Aorta (tissue), 5 donors: ENCODE measurements around the gene NUDT1. TPM values are rescaled to one million over a fixed set of nuclear protein-coding genes. Genes with fewer than 3 reads are reported as not detected.

ENCODE experiments used
- ATAC-seq: fragments of 200-7000 bp; cut with Tn5 transposase; one replicate; pipeline ENCODE4 v1.9.1; 2022; ENCODE audit warnings: moderate library complexity; ENCODE audit not compliant: low FRiP score
- DNase-seq, 2 donors: peaks; one replicate each; pipeline ENCODE4 v3.0.0-alpha.2; 2020
- H3K27ac ChIP-seq, 2 donors: one replicate each; pipeline ENCODE4 v1.5.1; 2013; ENCODE audit warnings: low read length in 2 of 2, mild to moderate bottlenecking in 2 of 2, moderate library complexity in 2 of 2, control low read depth in 1 of 2, inconsistent platforms in 1 of 2, low read depth in 1 of 2
- H3K27me3 ChIP-seq, 2 donors: one replicate each; pipeline ENCODE4 v1.6.1; 2013; ENCODE audit warnings: control low read depth in 1 of 2, low read length in 1 of 2, mild to moderate bottlenecking in 1 of 2, moderate library complexity in 1 of 2; ENCODE audit not compliant: insufficient read depth in 2 of 2, control insufficient read depth in 1 of 2
- H3K36me3 ChIP-seq, 2 donors: one replicate each; pipeline ENCODE4 v1.6.1; 2013; ENCODE audit warnings: control low read depth in 1 of 2, low read length in 1 of 2, mild to moderate bottlenecking in 1 of 2; ENCODE audit not compliant: insufficient read depth in 2 of 2, control insufficient read depth in 1 of 2
- H3K4me1 ChIP-seq, 2 donors: one replicate each; pipeline ENCODE4 v1.6.1; 2013; ENCODE audit warnings: low read length in 2 of 2, control low read depth in 1 of 2, mild to moderate bottlenecking in 1 of 2, moderate library complexity in 1 of 2; ENCODE audit not compliant: insufficient read depth in 2 of 2, control insufficient read depth in 1 of 2
- H3K4me3 ChIP-seq, 2 donors: one replicate each; pipeline ENCODE4 v1.5.1; 2013; ENCODE audit warnings: low read length in 2 of 2, control low read depth in 1 of 2, mild to moderate bottlenecking in 1 of 2
- H3K9me3 ChIP-seq: one replicate; pipeline ENCODE4 v1.6.1; 2013; ENCODE audit warnings: mild to moderate bottlenecking, low read length; ENCODE audit not compliant: control insufficient read depth
- WGBS, 2 donors: extraction: QIAGEN DNeasy Blood & Tissue Kit; methylation state at CpG; one replicate each; pipeline ENCODE4 v1.1.7; 2013; 5-methylcytosine and 5-hydroxymethylcytosine counted together
- intact Hi-C, 2 donors: fragments of 100-400 bp; cut with DNase I; formaldehyde crosslinking; loops; one replicate each; pipeline versions ENCODE4 v1.14.2 to v1.15.0; 2022
- polyA plus RNA-seq, 2 donors: library from polyadenylated mRNA; stranded (reverse); fragments of 200-250 nt; gene quantifications; one replicate each; pipeline ENCODE4 v1.2.3, GENCODE V29; 2013
- total RNA-seq, 2 donors: library from RNA; stranded (reverse); fragmentation: NEBNext Ultra II Directional; extraction: Animal tissue kit (Norgen Biotek cat#: 25700); gene quantifications; one replicate each; pipeline ENCODE4 v1.2.1, GENCODE V29; 2021
- donor health status: healthy with polysubstance abuse.
- donor health status: Bipolar disorder and iron deficiency.
- donor health status: DM: no; HTN: no; CAD: no.
- donor health status: DM: no; HTN: no; CAD: no.
- donor health status: DM: yes; HTN: yes; CAD: no.

Gene NUDT1
- total and polyA plus RNA-seq, 4 donors = 11.1 to 30.8 (median 16.5) TPM

GRCh38 chr7:2244404-2244995, 2.5 kb downstream of the NUDT1 start:
- no peaks in the 10 kb centered on the region for H3K27me3 ChIP-seq
- H3K4me1 ChIP-seq = peaks cover 0 to 4% of the 10 kb centered on the region in 2 donors
- no peak overlapping the region for H3K4me3 ChIP-seq
- intact Hi-C loops = loop anchor here (10.0 kb wide), 2 partner anchors 100 to 670 kb away; partner anchors contain the start of gene PSMG3 (in 1 of the 2)
- H3K36me3 ChIP-seq = no peaks in the 10 kb centered on the region
- no peak for DNase-seq
- H3K9me3 ChIP-seq = no peaks in the 10 kb centered on the region
- 87 to 88% methylated on average over 25 of the region's 25 CpGs for WGBS, 2 donors
- no peak for ATAC-seq
- no peak overlapping the region for H3K27ac ChIP-seq

GRCh38 chr7:2245883-2246675, 4.1 kb downstream of the NUDT1 start:
- peak in 1 of 2 donors; percentile 73 for DNase-seq
- Histone ChIP-seq H3K9me3 (no peaks in the 10 kb centered on the region), H3K4me3 (no peak overlapping the region), H3K27ac (no peak overlapping the region), H3K27me3 (no peaks in the 10 kb centered on the region), H3K36me3 (no peaks in the 10 kb centered on the region), H3K4me1 (peaks cover 0 to 2% of the 10 kb centered on the region in 2 donors)
- WGBS, 2 donors = 81 to 87% methylated on average over 22 of the region's 22 CpGs
- intact Hi-C loops = loop anchor here (5.0 to 10.0 kb wide), 3 partner anchors 99 to 671 kb away; partner anchors contain the start of gene PSMG3 (in 1 of the 2)
- no peak for ATAC-seq

GRCh38 chr7:2247141-2247995, 5.3 kb downstream of the NUDT1 start:
- Histone ChIP-seq H3K27ac (no peak overlapping the region), H3K4me1 (no peaks in the 10 kb centered on the region), H3K36me3 (no peaks in the 10 kb centered on the region), H3K4me3 (no peak overlapping the region), H3K27me3 (no peaks in the 10 kb centered on the region), H3K9me3 (no peaks in the 10 kb centered on the region)
- intact Hi-C loops = loop anchor here (5.0 to 10.0 kb wide), 3 partner anchors 97 to 673 kb away; partner anchors contain the start of gene PSMG3 (in 1 of the 2)
- WGBS, 2 donors = 71 to 72% methylated on average over 36 of the region's 36 CpGs
- ATAC-seq = no peak
- DNase-seq = no peak

- intact Hi-C loops = loop anchor here (5.0 to 10.0 kb wide), 3 partner anchors 96 to 674 kb away; partner anchors contain the start of gene PSMG3 (in 1 of the 2)
Measured at GRCh38 chr7:2248984-2249694, 7.1 kb downstream of the NUDT1 start.

GRCh38 chr7:2249744-2250323, 7.8 kb downstream of the NUDT1 start:
- H3K36me3 ChIP-seq = no peaks in the 10 kb centered on the region
- no peak overlapping the region for H3K27ac ChIP-seq
- H3K4me3 ChIP-seq = no peak overlapping the region
- WGBS, 2 donors = 81 to 82% methylated on average over 26 to 27 of the region's 27 CpGs
- peak; percentile 6 for ATAC-seq
- no peaks in the 10 kb centered on the region for H3K4me1 ChIP-seq
- no peaks in the 10 kb centered on the region for H3K9me3 ChIP-seq
- no peaks in the 10 kb centered on the region for H3K27me3 ChIP-seq
- intact Hi-C loops = loop anchor here (5.0 to 10.0 kb wide), 3 partner anchors 95 to 675 kb away; partner anchors contain the start of gene PSMG3 (in 1 of the 2)
- no peak for DNase-seq

More at GRCh38 chr7:2248984-2249694, 7.1 kb downstream of the NUDT1 start:
- DNase-seq (peak; percentile 88 to 91), ATAC-seq (peak; percentile 79)
- Histone ChIP-seq H3K9me3 (no peaks in the 10 kb centered on the region), H3K4me1 (no peaks in the 10 kb centered on the region), H3K27ac (no peak overlapping the region), H3K36me3 (no peaks in the 10 kb centered on the region), H3K27me3 (no peaks in the 10 kb centered on the region), H3K4me3 (no peak overlapping the region)
- WGBS, 2 donors = 52% methylated on average over 24 of the region's 24 CpGs

- no peaks in the 10 kb centered on the region for H3K9me3 ChIP-seq
- H3K27ac ChIP-seq = no peak overlapping the region
- WGBS, 2 donors = 80 to 87% methylated on average over 10 of the region's 10 CpGs
- no peaks in the 10 kb centered on the region for H3K27me3 ChIP-seq
- no peak overlapping the region for H3K4me3 ChIP-seq
- no peak for DNase-seq
- H3K4me1 ChIP-seq = no peaks in the 10 kb centered on the region
- intact Hi-C loops = no loop called here
- H3K36me3 ChIP-seq = no peaks in the 10 kb centered on the region
- ATAC-seq = no peak
Measured at GRCh38 chr7:2251381-2251780, 9.4 kb downstream of the NUDT1 start.

- Histone ChIP-seq H3K9me3 (no peaks in the 10 kb centered on the region), H3K4me1 (no peaks in the 10 kb centered on the region), H3K27ac (no peak overlapping the region), H3K4me3 (no peak overlapping the region), H3K36me3 (no peaks in the 10 kb centered on the region), H3K27me3 (no peaks in the 10 kb centered on the region)
- 84 to 85% methylated on average over 24 of the region's 24 CpGs for WGBS, 2 donors
- intact Hi-C loops = no loop called here
- DNase-seq (no peak), ATAC-seq (no peak)
Measured at GRCh38 chr7:2251841-2252771, 10.1 kb downstream of the NUDT1 start.
